Hair follicle dermal papilla cell (primary cell): Measurements from ENCODE around the gene OR52I1. TPM values are rescaled to one million over a fixed set of nuclear protein-coding genes. Genes with fewer than 3 reads are reported as not detected.

ENCODE experiments used
- total RNA-seq: library from RNA; depleted of rRNA; stranded (reverse); fragments of >200 nt; gene quantifications from 2 replicates; pipeline ENCODE4 v1.2.3, GENCODE V29; 2012

The OR52I1 gene
- total RNA-seq: not detected in 2 replicates

GRCh38 chr11:4593739-4594138 is at the start of gene OR52I1:
OR52I1 (plus strand) TSS chr11:4594039; CDS start chr11:4594039, 0 bp downstream.

GRCh38 chr11:4544891-4545290 is 48.9 kb upstream of the OR52I1 start, which contains the start of gene OR52M1:
OR52M1 (plus strand) TSS chr11:4545191; CDS start chr11:4545191, 0 bp downstream.

GRCh38 chr11:4581443-4581842 is 12.4 kb upstream of the OR52I1 start, which contains the start of gene OR52I2:
OR52I2 (plus strand) TSS chr11:4581743.

GRCh38 chr11:4607781-4608666 is 14.2 kb downstream of the OR52I1 start, which contains the start of gene TRIM68:
TRIM68 (minus strand) TSS chr11:4608231; CDS start chr11:4605504, 2,727 bp downstream.

GRCh38 chr11:4636962-4637661 is 43.3 kb downstream of the OR52I1 start, which contains the start of gene OR51D1:
OR51D1 (plus strand) TSS chr11:4637477; CDS start chr11:4639791, 2,314 bp downstream.

GRCh38 chr11:4643682-4644081 is 49.8 kb downstream of the OR52I1 start, which contains the start of gene OR51E1:
OR51E1 (plus strand) TSS chr11:4643982; CDS start chr11:4652527, 8,545 bp downstream.

Other genes with a start within 250 kb of the OR52I1 start
- not detected in 2 replicates for gene OR52B4, start 225.7 kb upstream of the OR52I1 start, total RNA-seq
- 27.0 and 28.4 TPM in 2 replicates for gene TRIM21, start 200.3 kb upstream of the OR52I1 start, total RNA-seq
- not detected in 2 replicates for gene OR52K2, start 144.7 kb upstream of the OR52I1 start, total RNA-seq
- not detected in 2 replicates for gene OR52K1, start 111.4 kb upstream of the OR52I1 start, total RNA-seq
- gene OR52M1, start 48.8 kb upstream of the OR52I1 start, total RNA-seq: not detected in 2 replicates
- gene OR52I2, start 12.3 kb upstream of the OR52I1 start, total RNA-seq: not detected in 2 replicates
- 10.2 and 10.9 TPM in 2 replicates for gene TRIM68, start 14.2 kb downstream of the OR52I1 start, total RNA-seq
- gene OR51D1, start 43.4 kb downstream of the OR52I1 start, total RNA-seq: not detected in 2 replicates
- gene OR51E1, start 49.9 kb downstream of the OR52I1 start, total RNA-seq: not detected in 2 replicates
- 0.12 TPM in 1 of 2 replicates, not detected in the other for gene OR51E2, start 103.8 kb downstream of the OR52I1 start, total RNA-seq
- not detected in 2 replicates for gene MMP26, start 110.7 kb downstream of the OR52I1 start, total RNA-seq
- gene OR51F1, start 175.9 kb downstream of the OR52I1 start, total RNA-seq: not detected in 2 replicates
- not detected in 2 replicates for gene OR52R1, start 210.3 kb downstream of the OR52I1 start, total RNA-seq
- not detected in 2 replicates for gene OR51F2, start 227.3 kb downstream of the OR52I1 start, total RNA-seq